HFF-Myc (cell line): ENCODE results near the gene SNX25.

ENCODE experiments used
- DNase-seq: peaks from one replicate; pipeline ENCODE4 v3.0.0-alpha.2; 2011; ENCODE audit warnings: low read depth; ENCODE audit errors: extremely low read depth
- H3K4me3 ChIP-seq: replicated peaks from 2 replicates; pipeline ENCODE4 v1.5.1; 2011; ENCODE audit warnings: low read depth, mild to moderate bottlenecking, control low read depth, low read length
- TF ChIP-seq, protein P1 (sequence below): IDR thresholded peaks from 2 replicates; pipeline ENCODE4 v1.5.1; 2012; ENCODE audit warnings: mild to moderate bottlenecking, low read depth, low read length, control low read depth; ENCODE audit errors: missing control alignments

SNX25 gene

DNA sequence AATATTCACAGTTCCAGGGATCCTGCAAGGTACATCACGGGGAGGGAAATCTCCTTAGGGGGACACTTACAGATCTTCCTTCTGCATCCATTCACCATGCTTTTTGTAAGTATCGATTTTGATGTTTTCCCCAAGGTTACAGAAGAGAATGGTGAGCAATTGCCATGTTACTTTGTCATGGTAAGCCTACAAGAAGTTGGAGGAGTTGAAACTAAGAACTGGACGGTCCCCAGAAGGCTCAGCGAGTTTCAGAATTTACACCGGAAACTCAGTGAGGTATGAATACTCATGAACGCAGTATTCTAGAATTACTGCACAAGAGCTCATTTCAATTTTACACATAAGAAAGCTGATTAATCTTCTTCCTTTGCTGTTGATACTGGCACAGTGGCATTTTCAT, 132.4 kb downstream of the SNX25 start:
- TF ChIP-seq, protein P1, sequence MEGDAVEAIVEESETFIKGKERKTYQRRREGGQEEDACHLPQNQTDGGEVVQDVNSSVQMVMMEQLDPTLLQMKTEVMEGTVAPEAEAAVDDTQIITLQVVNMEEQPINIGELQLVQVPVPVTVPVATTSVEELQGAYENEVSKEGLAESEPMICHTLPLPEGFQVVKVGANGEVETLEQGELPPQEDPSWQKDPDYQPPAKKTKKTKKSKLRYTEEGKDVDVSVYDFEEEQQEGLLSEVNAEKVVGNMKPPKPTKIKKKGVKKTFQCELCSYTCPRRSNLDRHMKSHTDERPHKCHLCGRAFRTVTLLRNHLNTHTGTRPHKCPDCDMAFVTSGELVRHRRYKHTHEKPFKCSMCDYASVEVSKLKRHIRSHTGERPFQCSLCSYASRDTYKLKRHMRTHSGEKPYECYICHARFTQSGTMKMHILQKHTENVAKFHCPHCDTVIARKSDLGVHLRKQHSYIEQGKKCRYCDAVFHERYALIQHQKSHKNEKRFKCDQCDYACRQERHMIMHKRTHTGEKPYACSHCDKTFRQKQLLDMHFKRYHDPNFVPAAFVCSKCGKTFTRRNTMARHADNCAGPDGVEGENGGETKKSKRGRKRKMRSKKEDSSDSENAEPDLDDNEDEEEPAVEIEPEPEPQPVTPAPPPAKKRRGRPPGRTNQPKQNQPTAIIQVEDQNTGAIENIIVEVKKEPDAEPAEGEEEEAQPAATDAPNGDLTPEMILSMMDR, result no peak
- H3K4me3 ChIP-seq, result no peak overlapping the region
- no peak for DNase-seq

DNA sequence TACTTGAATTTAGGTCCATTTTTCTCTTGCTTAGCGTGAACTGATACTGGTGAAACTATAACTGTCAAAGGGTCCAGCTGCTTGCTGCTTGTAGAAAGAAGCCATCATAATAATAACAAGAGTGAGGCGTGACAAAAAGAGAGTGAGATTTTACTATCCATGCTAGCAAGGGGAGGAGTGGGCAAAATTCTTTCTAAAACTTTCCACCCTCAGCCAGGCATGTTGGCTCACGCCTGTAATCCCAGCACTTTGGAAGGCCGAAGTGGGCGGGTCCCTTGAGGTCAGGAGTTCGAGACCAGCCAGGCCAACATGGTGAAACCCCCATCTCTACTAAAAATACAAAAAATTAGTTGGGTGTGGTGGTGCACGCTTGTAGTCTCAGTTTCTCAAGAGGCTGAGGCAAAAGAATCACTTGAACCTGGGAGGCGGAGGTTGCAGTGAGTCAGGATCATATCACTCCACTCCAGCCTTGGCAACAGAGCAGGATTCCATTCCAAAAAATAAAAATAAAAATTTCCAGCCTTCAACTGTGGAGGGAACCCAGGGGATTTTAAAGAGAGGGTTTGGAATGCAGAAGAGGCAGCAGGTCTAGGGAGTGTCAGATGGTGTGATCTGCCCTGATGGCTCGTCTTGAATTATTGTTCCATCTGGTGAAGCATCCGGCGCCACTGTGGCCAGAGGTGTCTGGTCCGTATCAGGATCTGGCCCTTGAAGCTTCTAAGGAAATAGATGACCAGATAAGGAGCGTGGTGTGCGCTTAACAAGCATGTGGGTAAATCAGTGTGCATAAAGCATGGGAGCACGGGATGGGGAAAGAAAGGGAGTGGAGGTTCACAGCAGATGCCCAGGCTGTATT, 134.6 kb downstream of the SNX25 start:
- H3K4me3 ChIP-seq, result no peak overlapping the region
- no peak for DNase-seq
- TF ChIP-seq, protein P1, result no peak

DNA sequence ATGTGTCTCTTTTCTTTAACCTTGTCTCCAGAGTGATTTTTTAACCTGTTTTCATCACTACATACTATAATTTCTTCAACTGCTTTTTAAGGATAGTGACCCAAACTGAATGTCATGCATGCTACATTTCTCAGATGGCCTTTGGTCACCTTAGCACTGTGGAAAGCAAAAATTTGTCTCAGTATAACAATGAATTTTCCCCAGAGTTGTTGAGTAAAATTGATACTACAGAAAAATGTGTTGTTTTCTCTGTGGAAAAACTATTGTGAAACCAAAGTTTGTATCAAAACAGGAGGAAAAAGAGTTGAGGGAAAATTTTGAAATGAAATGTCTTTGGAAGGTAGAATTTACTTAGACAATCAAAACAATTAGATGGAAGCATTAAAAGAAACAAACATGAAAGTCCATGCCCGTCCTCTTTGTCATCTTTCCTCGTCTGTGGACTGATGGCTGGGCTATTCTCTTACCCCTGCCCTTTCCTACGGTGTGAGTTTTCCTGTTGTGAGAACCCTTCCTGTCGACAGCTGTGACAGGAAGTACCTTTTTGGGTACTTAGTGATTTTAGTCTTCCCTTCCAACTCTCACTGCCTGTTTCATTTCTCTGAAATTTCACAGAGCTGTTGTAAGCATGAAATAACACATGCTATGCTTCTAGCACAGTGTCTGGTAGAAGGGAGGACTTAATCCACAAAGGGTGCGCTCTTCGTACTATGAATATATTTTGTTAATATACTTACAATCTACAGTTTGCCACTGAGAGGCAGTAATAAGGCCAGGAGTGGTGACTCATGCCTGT, 135.5 kb downstream of the SNX25 start:
- DNase-seq, result no peak
- no peak overlapping the region for H3K4me3 ChIP-seq
- TF ChIP-seq, protein P1, result no peak

DNA sequence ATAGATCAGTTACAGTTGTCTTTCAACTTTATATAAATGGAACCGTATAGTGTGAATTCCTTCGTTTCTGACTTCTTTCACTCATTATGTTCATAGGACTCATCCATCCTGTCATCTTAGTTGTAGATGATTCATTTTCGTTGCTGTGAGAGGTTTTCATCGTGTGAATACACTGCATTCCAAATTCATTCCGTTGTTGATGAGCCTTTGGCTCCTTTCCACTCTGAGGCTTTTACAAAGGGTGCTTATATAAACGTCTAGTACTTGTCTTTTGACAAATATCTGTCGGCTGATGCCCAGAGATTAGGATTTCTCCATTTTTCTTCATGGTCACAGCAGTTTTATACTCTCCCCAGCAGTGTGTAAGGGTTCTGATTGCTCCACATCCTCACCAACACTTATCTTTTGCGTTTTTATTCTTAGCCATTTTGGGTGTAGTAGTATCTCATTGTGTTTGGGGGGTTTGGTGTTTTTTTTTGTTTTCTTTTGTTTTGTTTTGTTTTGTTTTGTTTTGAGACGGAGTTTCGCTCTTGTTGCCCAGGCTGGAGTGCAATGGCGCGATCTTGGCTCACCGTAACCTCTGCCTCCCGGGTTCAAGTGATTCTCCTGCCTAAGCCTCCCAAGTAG, 137.7 kb downstream of the SNX25 start:
- no peak overlapping the region for H3K4me3 ChIP-seq
- DNase-seq, result no peak
- TF ChIP-seq, protein P1, result no peak

DNA sequence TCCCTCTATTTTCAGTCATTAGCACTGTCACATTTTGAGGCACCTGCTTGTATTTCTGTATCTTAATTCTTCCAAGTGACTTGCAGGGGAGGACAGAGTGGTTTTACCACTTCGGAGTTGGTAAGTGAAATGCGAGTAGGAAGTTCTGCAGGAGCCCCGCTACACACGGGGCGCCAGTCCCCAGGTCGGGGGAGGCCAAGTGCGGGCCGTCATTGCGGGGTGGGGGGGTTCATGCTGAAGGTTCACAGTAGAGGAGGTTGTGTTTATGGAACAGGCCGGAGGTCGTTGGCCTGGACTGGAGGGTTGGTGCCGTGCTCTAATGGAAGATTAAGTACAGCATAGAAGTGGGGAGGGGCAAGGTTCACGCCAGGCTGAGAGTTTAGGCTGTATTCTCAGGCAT, 142.3 kb downstream of the SNX25 start:
- H3K4me3 ChIP-seq, result no peak overlapping the region
- no peak for DNase-seq
- TF ChIP-seq, protein P1, result no peak

DNA sequence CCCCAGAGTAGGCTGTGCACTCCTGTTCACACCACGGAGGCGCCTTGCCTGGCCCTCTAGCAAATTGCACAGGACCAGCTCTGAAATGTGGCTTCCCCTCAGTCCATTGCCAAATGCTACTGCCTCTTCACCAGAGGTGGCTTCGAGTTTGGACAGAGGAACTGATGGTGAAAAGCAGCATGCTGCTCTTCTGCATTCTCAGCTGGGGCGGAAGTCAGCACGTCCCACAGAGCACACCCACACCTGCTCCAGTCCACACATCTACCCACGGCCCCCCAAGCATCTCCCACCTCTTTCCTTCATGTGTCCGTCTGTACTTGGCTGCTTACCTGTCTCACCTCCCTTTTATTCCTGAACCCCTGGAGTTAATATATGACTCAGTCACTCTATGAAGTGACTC, 142.8 kb downstream of the SNX25 start:
- no peak for DNase-seq
- no peak overlapping the region for H3K4me3 ChIP-seq
- TF ChIP-seq, protein P1, result no peak
